ENCODE measurements around the gene LAMC3. TPM values are rescaled to one million over a fixed set of nuclear protein-coding genes. Genes with fewer than 3 reads are reported as not detected.

Gene LAMC3
- total RNA-seq, 2 donors from 2014 or later: 16.7 to 41.2 TPM

DNA sequence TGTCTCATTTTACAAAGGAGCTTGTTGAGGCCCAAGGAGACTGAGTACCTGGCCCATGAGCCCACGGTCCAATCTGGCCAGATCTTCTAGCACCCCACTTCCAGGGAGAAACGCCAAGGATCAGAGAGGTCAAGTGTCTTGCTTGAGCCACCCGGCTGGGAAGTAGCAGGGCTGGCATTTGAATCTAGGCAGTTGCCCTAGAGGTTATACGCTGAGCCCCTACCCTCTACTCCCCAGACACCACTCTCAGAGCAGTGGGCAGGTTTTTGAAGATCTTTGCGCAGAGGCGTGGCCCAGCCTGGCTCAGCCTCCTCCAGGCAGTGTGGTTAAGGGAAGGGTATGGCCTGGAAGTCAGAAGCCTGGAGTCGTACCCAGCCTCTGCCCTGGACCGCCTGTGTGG is 110.6 kb downstream of the LAMC3 start:
- no peak overlapping the region for H3K4me3 ChIP-seq (ENCODE audit: low read length)
- no peaks in the 10 kb centered on the region for H3K27me3 Mint-ChIP-seq (ENCODE audit: insufficient read depth)
- no peaks in the 10 kb centered on the region for H3K9me3 ChIP-seq (ENCODE audit: control insufficient read depth, low read length)
- DNase-seq: no peak
- no peaks in the 10 kb centered on the region for H3K27me3 ChIP-seq (ENCODE audit: control insufficient read depth, insufficient read depth, low read length, poor library complexity, severe bottlenecking)
- 89 to 96% methylated on average over 3 to 8 of the region's 8 CpGs for WGBS, 2 experiments (ENCODE audit: insufficient coverage in 1 of 2, insufficient read length in 1 of 2)
- H3K27ac ChIP-seq (ENCODE audit: low read depth, low read length): no peak overlapping the region
- H3K4me1 Mint-ChIP-seq: peaks cover under 1% of the 10 kb centered on the region
- no peak overlapping the region for H3K9ac ChIP-seq (ENCODE audit: extremely low read depth, low read length, poor library complexity, severe bottlenecking)
- no peaks in the 10 kb centered on the region for H3K4me1 ChIP-seq (ENCODE audit: control insufficient read depth, insufficient read depth, low read length)
- no peak overlapping the region for H3K4me3 Mint-ChIP-seq
- TF ChIP-seq, protein P1, sequence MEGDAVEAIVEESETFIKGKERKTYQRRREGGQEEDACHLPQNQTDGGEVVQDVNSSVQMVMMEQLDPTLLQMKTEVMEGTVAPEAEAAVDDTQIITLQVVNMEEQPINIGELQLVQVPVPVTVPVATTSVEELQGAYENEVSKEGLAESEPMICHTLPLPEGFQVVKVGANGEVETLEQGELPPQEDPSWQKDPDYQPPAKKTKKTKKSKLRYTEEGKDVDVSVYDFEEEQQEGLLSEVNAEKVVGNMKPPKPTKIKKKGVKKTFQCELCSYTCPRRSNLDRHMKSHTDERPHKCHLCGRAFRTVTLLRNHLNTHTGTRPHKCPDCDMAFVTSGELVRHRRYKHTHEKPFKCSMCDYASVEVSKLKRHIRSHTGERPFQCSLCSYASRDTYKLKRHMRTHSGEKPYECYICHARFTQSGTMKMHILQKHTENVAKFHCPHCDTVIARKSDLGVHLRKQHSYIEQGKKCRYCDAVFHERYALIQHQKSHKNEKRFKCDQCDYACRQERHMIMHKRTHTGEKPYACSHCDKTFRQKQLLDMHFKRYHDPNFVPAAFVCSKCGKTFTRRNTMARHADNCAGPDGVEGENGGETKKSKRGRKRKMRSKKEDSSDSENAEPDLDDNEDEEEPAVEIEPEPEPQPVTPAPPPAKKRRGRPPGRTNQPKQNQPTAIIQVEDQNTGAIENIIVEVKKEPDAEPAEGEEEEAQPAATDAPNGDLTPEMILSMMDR (conservative IDR thresholded peaks at IDR 0.05): no peak
- no peak overlapping the region for H3K27ac Mint-ChIP-seq
- H3K36me3 ChIP-seq (ENCODE audit: control insufficient read depth, insufficient read depth, low read length): peaks cover 29% of the 10 kb centered on the region
- peaks cover 58% of the 10 kb centered on the region for H3K36me3 Mint-ChIP-seq (ENCODE audit: low read depth)
- H3K9me3 Mint-ChIP-seq: no peaks in the 10 kb centered on the region

DNA sequence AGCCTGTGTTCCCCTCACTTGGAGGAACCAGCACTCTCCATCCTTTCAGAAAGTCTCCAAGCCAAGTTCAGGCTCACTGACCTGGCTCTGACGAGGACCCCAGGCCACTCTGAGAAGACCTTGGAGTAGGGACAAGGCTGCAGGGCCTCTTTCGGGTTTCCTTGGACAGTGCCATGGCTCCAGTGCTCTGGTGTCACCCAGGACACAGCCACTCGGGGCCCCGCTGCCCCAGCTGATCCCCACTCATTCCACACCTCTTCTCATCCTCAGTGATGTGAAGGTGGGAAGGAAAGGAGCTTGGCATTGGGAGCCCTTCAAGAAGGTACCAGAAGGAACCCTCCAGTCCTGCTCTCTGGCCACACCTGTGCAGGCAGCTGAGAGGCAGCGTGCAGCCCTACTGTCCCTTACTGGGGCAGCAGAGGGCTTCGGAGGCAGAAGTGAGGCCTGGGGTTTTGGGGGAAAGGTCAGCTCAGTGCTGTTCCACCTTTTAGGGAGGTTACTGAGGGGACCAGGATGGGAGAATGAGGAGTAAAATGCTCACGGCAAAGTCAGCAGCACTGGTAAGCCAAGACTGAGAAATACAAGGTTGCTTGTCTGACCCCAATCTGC is 111.8 kb downstream of the LAMC3 start:
- Histone ChIP-seq H3K27me3 (ENCODE audit: control insufficient read depth, insufficient read depth, low read length, poor library complexity, severe bottlenecking) (no peaks in the 10 kb centered on the region), H3K36me3 (ENCODE audit: control insufficient read depth, insufficient read depth, low read length) (peaks cover 29% of the 10 kb centered on the region), H3K27ac (ENCODE audit: low read depth, low read length) (no peak overlapping the region), H3K9me3 (ENCODE audit: control insufficient read depth, low read length) (no peaks in the 10 kb centered on the region), H3K4me1 (ENCODE audit: control insufficient read depth, insufficient read depth, low read length) (no peaks in the 10 kb centered on the region), H3K9ac (ENCODE audit: extremely low read depth, low read length, poor library complexity, severe bottlenecking) (no peak overlapping the region), H3K4me3 (ENCODE audit: low read length) (no peak overlapping the region)
- H3K4me1 Mint-ChIP-seq: peaks cover 5% of the 10 kb centered on the region
- H3K9me3 Mint-ChIP-seq: no peaks in the 10 kb centered on the region
- peaks cover 51% of the 10 kb centered on the region for H3K36me3 Mint-ChIP-seq (ENCODE audit: low read depth)
- no peaks in the 10 kb centered on the region for H3K27me3 Mint-ChIP-seq (ENCODE audit: insufficient read depth)
- DNase-seq: no peak
- WGBS, 2 experiments (ENCODE audit: insufficient coverage in 1 of 2, insufficient read length in 1 of 2): 95 to 97% methylated on average over 3 to 6 of the region's 7 CpGs
- H3K4me3 Mint-ChIP-seq: no peak overlapping the region
- no peak overlapping the region for H3K27ac Mint-ChIP-seq
- TF ChIP-seq, protein P1 (conservative IDR thresholded peaks at IDR 0.05): no peak

DNA sequence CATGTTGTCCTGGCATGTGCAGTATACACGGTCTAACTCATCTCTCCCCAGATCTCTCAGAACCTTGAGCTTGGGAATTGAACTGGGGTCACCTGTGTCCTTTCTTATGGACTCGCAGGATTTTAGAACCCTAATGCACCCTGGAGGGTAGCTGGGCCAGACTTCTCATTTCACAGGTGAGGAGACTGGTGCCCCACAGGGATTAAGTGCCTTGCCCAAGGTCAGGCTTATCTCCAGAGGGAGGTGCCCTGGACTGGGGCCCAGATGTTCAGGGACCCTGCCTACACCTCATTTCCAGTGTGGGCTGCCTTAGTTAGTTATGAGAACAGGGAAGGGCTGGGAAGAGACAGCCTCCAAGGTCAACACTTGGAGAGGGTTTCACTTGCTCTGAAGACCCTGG is 112.4 kb downstream of the LAMC3 start:
- peaks cover 46% of the 10 kb centered on the region for H3K36me3 Mint-ChIP-seq (ENCODE audit: low read depth)

More for the DNA sequence above, 112.4 kb downstream of the LAMC3 start:
- Mint-ChIP-seq H3K4me3 (no peak overlapping the region), H3K4me1 (peaks cover 9% of the 10 kb centered on the region), H3K27me3 (ENCODE audit: insufficient read depth) (no peaks in the 10 kb centered on the region), H3K9me3 (no peaks in the 10 kb centered on the region), H3K27ac (no peak overlapping the region)
- no peak for DNase-seq
- TF ChIP-seq, protein P1 (conservative IDR thresholded peaks at IDR 0.05): no peak
- no peak overlapping the region for H3K9ac ChIP-seq (ENCODE audit: extremely low read depth, low read length, poor library complexity, severe bottlenecking)
- no peaks in the 10 kb centered on the region for H3K27me3 ChIP-seq (ENCODE audit: control insufficient read depth, insufficient read depth, low read length, poor library complexity, severe bottlenecking)
- WGBS, 2 experiments (ENCODE audit: insufficient coverage in 1 of 2, insufficient read length in 1 of 2): 90 to 93% methylated on average over 2 of the region's 2 CpGs
- H3K27ac ChIP-seq (ENCODE audit: low read depth, low read length): no peak overlapping the region
- H3K4me1 ChIP-seq (ENCODE audit: control insufficient read depth, insufficient read depth, low read length): no peaks in the 10 kb centered on the region
- H3K9me3 ChIP-seq (ENCODE audit: control insufficient read depth, low read length): no peaks in the 10 kb centered on the region
- no peak overlapping the region for H3K4me3 ChIP-seq (ENCODE audit: low read length)
- H3K36me3 ChIP-seq (ENCODE audit: control insufficient read depth, insufficient read depth, low read length): peaks cover 29% of the 10 kb centered on the region

All from endodermal cell (in vitro differentiated cells).